K562 (cell line): Measurements from ENCODE around the gene TLDC2. TPM values are rescaled to one million over a fixed set of nuclear protein-coding genes. Genes with fewer than 3 reads are reported as not detected.

ENCODE experiments used
- ATAC-seq: fragments of 200-7000 bp; cut with Tn5 transposase; 3 replicates; pipeline ENCODE4 v1.9.1; 2020; ENCODE audit warnings: moderate library complexity
- BruUV-seq: library from RNA; stranded (reverse); fragments of 400-500 nt; replicated peaks from 2 replicates; lab custom pipeline; 2021; lab: Mats Ljungman, UMichigan
- CTCF ChIA-PET: fragments of 300-600 bp; formaldehyde crosslinking; extraction: SDS; loops from one replicate; lab custom pipeline; 2021; ENCODE audit warnings: low intra/inter-chr PET ratio; lab: Yijun Ruan, JAX
- POLR2A ChIA-PET: fragments of 300-600, 350-650 bp; sonication (Branson Sonifier 250); formaldehyde crosslinking; extraction: SDS; loops from one replicate; lab custom pipeline; 2021; ENCODE audit warnings: antibody characterized with exemption, inconsistent platforms; lab: Yijun Ruan, JAX
- DNase-seq, 4 experiments: peaks; one replicate each; pipeline versions ENCODE4 v3.0.0 to v3.0.0-alpha.2; 2011 to 2018; ENCODE audit warnings: low spot score in 3 of 4, mixed read lengths in 3 of 4; ENCODE audit errors: extremely low read depth in 1 of 4
- FAIRE-seq: peaks from 2 replicates; lab custom pipeline; 2011; peaks lifted over from hg19 to GRCh38; lab: Jason Lieb, UNC
- H2AFZ ChIP-seq: 2 replicates; pipeline ENCODE4 v1.6.0; 2011; ENCODE audit warnings: low read depth, low read length, control low read depth, inconsistent platforms
- H3K27ac ChIP-seq: fragments of 200-600 bp; 3 replicates; pipeline ENCODE4 v1.8.0; 2011; ENCODE audit warnings: low read depth, mild to moderate bottlenecking, control low read depth, inconsistent platforms, low read length, moderate library complexity, mixed read lengths; ENCODE audit errors: extremely low read depth
- H3K27me3 ChIP-seq, 2 experiments: fragments of 300-600 bp in 1 of 2; 2 replicates in 1 of 2; 3 replicates in 1 of 2; pipeline versions ENCODE4 v1.6.0 to v1.8.0; 2011; ENCODE audit warnings: inconsistent platforms in 2 of 2, low read length in 2 of 2, mild to moderate bottlenecking in 1 of 2, mixed read lengths in 1 of 2, moderate library complexity in 1 of 2; ENCODE audit not compliant: control insufficient read depth in 2 of 2, insufficient read depth in 2 of 2
- H3K36me3 ChIP-seq: fragments of 300-600 bp; 3 replicates; pipeline ENCODE4 v1.8.0; 2011; ENCODE audit warnings: mild to moderate bottlenecking, low read length, inconsistent platforms; ENCODE audit not compliant: control insufficient read depth, insufficient read depth
- H3K4me1 ChIP-seq, 2 experiments: fragments of 200-600 bp in 1 of 2; replicated peaks in 1 of 2; 2 replicates in 1 of 2; 3 replicates in 1 of 2; pipeline versions ENCODE4 v1.5.1 to v1.8.0; 2011; ENCODE audit warnings: inconsistent platforms in 2 of 2, low read length in 2 of 2, mild to moderate bottlenecking in 1 of 2, mixed read lengths in 1 of 2, moderate library complexity in 1 of 2; ENCODE audit not compliant: control insufficient read depth in 2 of 2, insufficient read depth in 2 of 2
- H3K4me2 ChIP-seq: 2 replicates; pipeline ENCODE4 v1.6.1; 2011; ENCODE audit warnings: low read length, control low read depth, inconsistent platforms, mixed read lengths; ENCODE audit not compliant: insufficient read depth
- H3K4me3 ChIP-seq: fragments of 200-600 bp; sonication (generic), shearing (Covaris generic); 2 replicates; pipeline ENCODE4 v1.5.1; 2016; ENCODE audit warnings: control low read depth, inconsistent platforms
- H3K79me2 ChIP-seq: fragments of 200-600 bp; 3 replicates; pipeline ENCODE4 v1.8.0; 2011; ENCODE audit warnings: low read length, inconsistent platforms; ENCODE audit not compliant: control insufficient read depth, insufficient read depth
- H3K9ac ChIP-seq, 2 experiments: 2 replicates each; pipeline versions ENCODE4 v1.6.0 to v1.6.1; 2011; ENCODE audit warnings: low read depth in 2 of 2, low read length in 2 of 2, control low read depth in 1 of 2, inconsistent platforms in 1 of 2, mild to moderate bottlenecking in 1 of 2, mixed read lengths in 1 of 2; ENCODE audit not compliant: insufficient read depth in 1 of 2
- H3K9me1 ChIP-seq: one replicate; pipeline ENCODE4 v1.6.0; 2011; ENCODE audit warnings: inconsistent platforms, mild to moderate bottlenecking, low read length, moderate library complexity; ENCODE audit not compliant: control insufficient read depth, insufficient read depth
- H3K9me3 ChIP-seq: replicated peaks from 2 replicates; pipeline ENCODE4 v1.5.1; 2011; ENCODE audit warnings: low read depth, low read length, inconsistent platforms; ENCODE audit not compliant: control insufficient read depth, insufficient read depth
- H4K20me1 ChIP-seq: replicated peaks from 2 replicates; pipeline ENCODE4 v1.6.1; 2011; ENCODE audit warnings: low read length, inconsistent platforms, mixed read lengths; ENCODE audit not compliant: control insufficient read depth, insufficient read depth
- CLOCK ChIP-seq: fragments of 250-450 bp; sonication (Bioruptor Pico); IDR thresholded peaks from 2 replicates; pipeline ENCODE4 v1.4.0; 2020; ENCODE audit warnings: mild to moderate bottlenecking, moderate library complexity, borderline replicate concordance
- KAT7 ChIP-seq: sonication (generic); formaldehyde crosslinking; IDR thresholded peaks from 2 replicates; pipeline ENCODE4 v1.8.0; 2022; ENCODE audit warnings: missing genetic modification reagents, mild to moderate bottlenecking, borderline replicate concordance
- KAT8 ChIP-seq: fragments of 450-650 bp; IDR thresholded peaks from 2 replicates; pipeline ENCODE4 v1.6.1; 2016; ENCODE audit warnings: low read depth, mild to moderate bottlenecking
- KLF10 ChIP-seq: fragments of 250-450 bp; sonication (Bioruptor Pico); IDR thresholded peaks from 2 replicates; pipeline ENCODE4 v1.6.1; 2021; ENCODE audit warnings: matching md5 sums
- MTA1 ChIP-seq: fragments of 450-650 bp; IDR thresholded peaks from 2 replicates; pipeline ENCODE4 v1.6.1; 2017; ENCODE audit warnings: borderline replicate concordance
- NR1H2 ChIP-seq: sonication (generic); formaldehyde crosslinking; IDR thresholded peaks from 2 replicates; pipeline ENCODE4 v1.4.0; 2020; ENCODE audit warnings: mild to moderate bottlenecking, missing genetic modification reagents
- PHTF2 ChIP-seq: fragments of 250-450 bp; sonication (Bioruptor Pico); IDR thresholded peaks from 2 replicates; pipeline ENCODE4 v1.5.0; 2021; ENCODE audit warnings: mild to moderate bottlenecking
- POLR2H ChIP-seq: IDR thresholded peaks from 2 replicates; pipeline ENCODE4 v1.6.1; 2016; ENCODE audit warnings: missing genetic modification characterization, low read depth, mild to moderate bottlenecking, control low read depth, missing compliant biosample characterization, moderate library complexity
- PREB ChIP-seq: sonication (generic); formaldehyde crosslinking; IDR thresholded peaks from 2 replicates; pipeline ENCODE4 v1.8.1; 2023; ENCODE audit warnings: mild to moderate bottlenecking, missing genetic modification reagents
- RBM17 ChIP-seq: fragments of 200-400 bp; formaldehyde crosslinking; IDR thresholded peaks from 2 replicates; pipeline ENCODE4 v1.6.1; 2017; ENCODE audit warnings: low read depth, mild to moderate bottlenecking, low read length, borderline replicate concordance
- SMC3 ChIP-seq: conservative IDR thresholded peaks from 2 replicates; pipeline ENCODE4 v1.6.1; 2011; ENCODE audit warnings: low read depth, low read length, improper control_type of control experiment; ENCODE audit not compliant: insufficient read depth
- TGIF2 ChIP-seq: sonication (generic); formaldehyde crosslinking; IDR thresholded peaks from 2 replicates; pipeline ENCODE4 v1.8.1; 2022; ENCODE audit warnings: mild to moderate bottlenecking, missing genetic modification reagents, moderate library complexity
- ZC3H8 ChIP-seq: fragments of 450-650 bp; IDR thresholded peaks from 2 replicates; pipeline ENCODE4 v1.6.1; 2017
- ZFP30 ChIP-seq: fragments of 250-450 bp; sonication (Bioruptor Pico); IDR thresholded peaks from 2 replicates; pipeline ENCODE4 v1.8.0; 2022; ENCODE audit warnings: moderate library complexity, mild to moderate bottlenecking, inconsistent platforms, borderline replicate concordance
- WGBS: fragments of 100-300 bp; shearing (Covaris generic); methylation state at CpG from one replicate; pipeline ENCODE4 v1.1.6; 2016; ENCODE audit warnings: low coverage, mixed read lengths; ENCODE audit not compliant: insufficient coverage; ENCODE audit errors: missing lambda C conversion rate; 5-methylcytosine and 5-hydroxymethylcytosine counted together
- in situ Hi-C: fragments of 300-500 bp; cut with MboI; formaldehyde crosslinking; loops from 4 replicates; pipeline ENCODE4 v1.15.0; 2018; ENCODE audit warnings: inconsistent platforms, mixed read lengths
- intact Hi-C: fragments of 100-400 bp; cut with micrococcal nuclease; formaldehyde crosslinking; loops from 2 replicates; pipeline ENCODE4 v1.14.2; 2022
- polyA plus RNA-seq, 8 experiments: library from polyadenylated mRNA; depleted of rRNA in 4 of 8; stranded (reverse) in 5 of 8; unstranded in 3 of 8; fragments of >200 nt; fragmentation: Nextera tagmentation in 2 of 8; fragmentation: Illumina TruSeq in 1 of 8; extraction: Ambion mirVana in 2 of 8; extraction: Trizol in 1 of 8; gene quantifications; 2 replicates each; pipeline versions ENCODE4 v1.2.1 to v1.2.3, GENCODE V29; 2011 to 2014; ENCODE audit warnings: inconsistent platforms in 1 of 8, missing spikeins in 1 of 8
- total RNA-seq, 7 experiments: library from RNA; depleted of rRNA in 6 of 7; stranded (reverse); fragments of >200 nt in 6 of 7; fragmentation: Illumina TruSeq in 2 of 7; extraction: Trizol in 2 of 7; gene quantifications; 2 replicates each; pipeline versions ENCODE4 v1.2.1 to v1.2.3, GENCODE V29; 2011 to 2021; ENCODE audit warnings: low replicate concordance in 1 of 7
- TF ChIP-seq, protein P1 (sequence below): fragments of 250-450 bp; sonication (Bioruptor Pico); IDR thresholded peaks from 2 replicates; pipeline ENCODE4 v1.8.0; 2022; ENCODE audit warnings: inconsistent platforms
- TF ChIP-seq, protein P2 (sequence below): fragments of 450-650 bp; IDR thresholded peaks from 2 replicates; pipeline ENCODE4 v1.6.1; 2016

Gene TLDC2
- total and polyA plus RNA-seq, 9 of the 15 experiments (the other 6 are each of a cell fraction or from before 2014, with no cell fraction given), result not detected

DNA sequence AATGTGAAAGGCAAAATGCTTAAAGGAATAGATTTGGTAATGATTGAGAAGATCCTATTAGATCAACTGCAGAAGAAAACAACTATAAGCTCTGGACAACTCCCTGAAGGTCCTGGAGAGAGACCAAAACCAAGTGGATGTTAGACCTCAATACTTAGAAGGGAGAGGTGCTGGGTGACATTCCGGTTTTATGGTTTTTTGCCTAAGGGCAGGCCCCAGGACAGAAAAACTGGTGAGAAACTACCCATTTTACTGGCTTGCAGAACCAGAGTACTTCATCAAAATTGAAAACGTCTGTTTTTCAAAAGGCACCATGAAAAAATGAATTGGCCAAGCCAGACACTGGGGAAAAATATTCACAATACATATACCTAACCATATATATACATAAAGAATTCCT lies 49.3 kb downstream of the TLDC2 start:
- Histone ChIP-seq H3K9ac (no peak overlapping the region), H3K4me2 (no peak overlapping the region), H3K79me2 (no peaks in the 10 kb centered on the region), H3K9me1 (no peaks in the 10 kb centered on the region), H4K20me1 (no peaks in the 10 kb centered on the region), H2AFZ (no peak overlapping the region), H3K4me3 (no peak overlapping the region), H3K4me1 (peaks cover 9 to 10% of the 10 kb centered on the region in 2 experiments; a peak in 4 of 5 replicates), H3K27me3 (no peaks in the 10 kb centered on the region), H3K9me3 (no peaks in the 10 kb centered on the region), H3K27ac (no peak overlapping the region), H3K36me3 (peaks cover 6% of the 10 kb centered on the region; the same call in 1 of the 3 replicates)
- in situ Hi-C loops, result no loop called here
- POLR2A ChIA-PET, result interaction anchor here (1.3 kb wide), 1 partner anchor 10 kb away, joined by 5 read pairs; no protein-coding TSS in a partner anchor
- WGBS, result 58% methylated on average over 2 of the region's 2 CpGs
- no peak for DNase-seq
- no TSS peak for BruUV-seq
- CTCF ChIA-PET, result no interaction called here
- no peak for ATAC-seq
- intact Hi-C loops, result no loop called here
- no peak for FAIRE-seq
- no peak for TF ChIP-seq NR1H2
- TF ChIP-seq ZC3H8, result no peak
- TF ChIP-seq, protein P1, sequence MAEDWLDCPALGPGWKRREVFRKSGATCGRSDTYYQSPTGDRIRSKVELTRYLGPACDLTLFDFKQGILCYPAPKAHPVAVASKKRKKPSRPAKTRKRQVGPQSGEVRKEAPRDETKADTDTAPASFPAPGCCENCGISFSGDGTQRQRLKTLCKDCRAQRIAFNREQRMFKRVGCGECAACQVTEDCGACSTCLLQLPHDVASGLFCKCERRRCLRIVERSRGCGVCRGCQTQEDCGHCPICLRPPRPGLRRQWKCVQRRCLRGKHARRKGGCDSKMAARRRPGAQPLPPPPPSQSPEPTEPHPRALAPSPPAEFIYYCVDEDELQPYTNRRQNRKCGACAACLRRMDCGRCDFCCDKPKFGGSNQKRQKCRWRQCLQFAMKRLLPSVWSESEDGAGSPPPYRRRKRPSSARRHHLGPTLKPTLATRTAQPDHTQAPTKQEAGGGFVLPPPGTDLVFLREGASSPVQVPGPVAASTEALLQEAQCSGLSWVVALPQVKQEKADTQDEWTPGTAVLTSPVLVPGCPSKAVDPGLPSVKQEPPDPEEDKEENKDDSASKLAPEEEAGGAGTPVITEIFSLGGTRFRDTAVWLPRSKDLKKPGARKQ (CRISPR knock-in tag), result no peak
- no peak for TF ChIP-seq PREB (CRISPR knock-in tag)
- TF ChIP-seq, protein P2, sequence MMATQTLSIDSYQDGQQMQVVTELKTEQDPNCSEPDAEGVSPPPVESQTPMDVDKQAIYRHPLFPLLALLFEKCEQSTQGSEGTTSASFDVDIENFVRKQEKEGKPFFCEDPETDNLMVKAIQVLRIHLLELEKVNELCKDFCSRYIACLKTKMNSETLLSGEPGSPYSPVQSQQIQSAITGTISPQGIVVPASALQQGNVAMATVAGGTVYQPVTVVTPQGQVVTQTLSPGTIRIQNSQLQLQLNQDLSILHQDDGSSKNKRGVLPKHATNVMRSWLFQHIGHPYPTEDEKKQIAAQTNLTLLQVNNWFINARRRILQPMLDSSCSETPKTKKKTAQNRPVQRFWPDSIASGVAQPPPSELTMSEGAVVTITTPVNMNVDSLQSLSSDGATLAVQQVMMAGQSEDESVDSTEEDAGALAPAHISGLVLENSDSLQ, result no peak
- no peak for TF ChIP-seq PHTF2
- TF ChIP-seq RBM17, result no peak
- no peak for TF ChIP-seq SMC3
- TF ChIP-seq KLF10 (CRISPR knock-in tag), result no peak
- no peak for TF ChIP-seq TGIF2
- TF ChIP-seq ZFP30, result no peak
- no peak for TF ChIP-seq KAT7 (CRISPR knock-in tag)
- TF ChIP-seq MTA1, result no peak
- no peak for TF ChIP-seq CLOCK (CRISPR knock-in tag)
- no peak for TF ChIP-seq POLR2H (tag)
- no peak for TF ChIP-seq KAT8
